ENCODE measurements around the gene TPGS2.

Gene TPGS2

GRCh38 chr18:36812678-36813077 is 16.1 kb downstream of the TPGS2 start:
- peaks cover 3% of the 10 kb centered on the region for H3K4me1 ChIP-seq (ENCODE audit: control insufficient read depth, insufficient read depth, low read length)
- no peaks in the 10 kb centered on the region for H3K9me3 ChIP-seq (ENCODE audit: control insufficient read depth, low read length)
- peaks cover 17% of the 10 kb centered on the region for H3K36me3 ChIP-seq (ENCODE audit: control insufficient read depth, insufficient read depth, low read length)
- no peaks in the 10 kb centered on the region for H3K27me3 ChIP-seq (ENCODE audit: control insufficient read depth, insufficient read depth, low read length, poor library complexity, severe bottlenecking)
- no peak overlapping the region for H3K4me3 ChIP-seq (ENCODE audit: insufficient read depth, low read depth, low read length)
- H3K27ac ChIP-seq (ENCODE audit: insufficient read depth, low read depth, low read length, poor library complexity, severe bottlenecking) = no peak overlapping the region
- WGBS, 2 experiments = 95 to 96% methylated on average over 3 of the region's 3 CpGs

- no peak overlapping the region for H3K4me3 ChIP-seq (ENCODE audit: insufficient read depth, low read depth, low read length)
- no peaks in the 10 kb centered on the region for H3K27me3 ChIP-seq (ENCODE audit: control insufficient read depth, insufficient read depth, low read length, poor library complexity, severe bottlenecking)
- no peaks in the 10 kb centered on the region for H3K9me3 ChIP-seq (ENCODE audit: control insufficient read depth, low read length)
- H3K36me3 ChIP-seq (ENCODE audit: control insufficient read depth, insufficient read depth, low read length) = peaks cover 11% of the 10 kb centered on the region
- no peak overlapping the region for H3K27ac ChIP-seq (ENCODE audit: insufficient read depth, low read depth, low read length, poor library complexity, severe bottlenecking)
- peaks cover 3% of the 10 kb centered on the region for H3K4me1 ChIP-seq (ENCODE audit: control insufficient read depth, insufficient read depth, low read length)
These were observed 16.8 kb downstream of the TPGS2 start for GRCh38 chr18:36811955-36812354.

GRCh38 chr18:36811430-36811829 is 17.4 kb downstream of the TPGS2 start:
- Histone ChIP-seq H3K4me3 (ENCODE audit: insufficient read depth, low read depth, low read length) (no peak overlapping the region), H3K4me1 (ENCODE audit: control insufficient read depth, insufficient read depth, low read length) (peaks cover 3% of the 10 kb centered on the region), H3K27ac (ENCODE audit: insufficient read depth, low read depth, low read length, poor library complexity, severe bottlenecking) (no peak overlapping the region), H3K9me3 (ENCODE audit: control insufficient read depth, low read length) (no peaks in the 10 kb centered on the region), H3K27me3 (ENCODE audit: control insufficient read depth, insufficient read depth, low read length, poor library complexity, severe bottlenecking) (no peaks in the 10 kb centered on the region), H3K36me3 (ENCODE audit: control insufficient read depth, insufficient read depth, low read length) (peaks cover 11% of the 10 kb centered on the region)
- 100% methylated on average over 1 of the region's 3 CpGs; no CpG with 5 or more reads in 1 of the 2 experiments for WGBS, 2 experiments

DNA sequence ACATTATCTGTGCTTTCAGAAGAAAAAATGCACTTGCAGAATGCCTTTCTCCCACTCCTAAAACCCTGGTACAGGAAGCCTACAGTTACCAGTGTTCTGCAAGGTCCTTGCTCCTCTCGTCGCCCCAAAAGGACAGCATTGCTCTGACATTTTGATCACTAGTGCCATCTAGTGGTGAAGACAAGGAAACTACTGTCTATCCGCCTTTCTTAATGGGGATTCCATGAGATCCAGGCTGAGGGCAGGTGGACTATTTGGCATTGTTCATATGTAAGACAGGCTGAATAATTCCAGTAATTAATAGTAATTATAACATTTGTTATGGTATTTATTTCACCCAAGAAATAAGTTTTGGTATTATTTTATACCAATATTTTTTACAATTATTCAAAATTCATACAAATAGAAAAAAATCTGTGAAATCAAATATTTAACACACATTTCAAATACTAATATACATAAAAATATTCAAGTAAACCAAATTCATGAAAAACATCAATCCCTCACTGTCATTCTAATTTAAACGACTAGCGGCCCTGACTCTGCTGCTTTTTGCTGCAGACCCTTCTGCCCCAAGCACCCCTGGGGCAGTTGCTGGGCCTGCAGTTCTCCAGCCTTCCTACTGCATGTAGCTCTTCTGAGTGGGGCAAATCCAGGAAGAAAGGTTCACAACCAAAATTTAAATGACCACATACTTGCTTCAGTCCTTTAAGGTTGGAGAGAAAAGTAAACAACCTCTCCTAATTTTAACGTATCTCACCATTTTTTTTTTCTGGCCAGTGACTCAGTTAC is 19.0 kb downstream of the TPGS2 start:
- Histone ChIP-seq H3K27me3 (ENCODE audit: control insufficient read depth, insufficient read depth, low read length, poor library complexity, severe bottlenecking) (no peaks in the 10 kb centered on the region), H3K9me3 (ENCODE audit: control insufficient read depth, low read length) (no peaks in the 10 kb centered on the region), H3K4me3 (ENCODE audit: insufficient read depth, low read depth, low read length) (no peak overlapping the region), H3K4me1 (ENCODE audit: control insufficient read depth, insufficient read depth, low read length) (no peaks in the 10 kb centered on the region), H3K36me3 (ENCODE audit: control insufficient read depth, insufficient read depth, low read length) (peaks cover 23% of the 10 kb centered on the region), H3K27ac (ENCODE audit: insufficient read depth, low read depth, low read length, poor library complexity, severe bottlenecking) (no peak overlapping the region)
- WGBS, 2 experiments = 50 to 52% methylated on average over 6 of the region's 6 CpGs

DNA sequence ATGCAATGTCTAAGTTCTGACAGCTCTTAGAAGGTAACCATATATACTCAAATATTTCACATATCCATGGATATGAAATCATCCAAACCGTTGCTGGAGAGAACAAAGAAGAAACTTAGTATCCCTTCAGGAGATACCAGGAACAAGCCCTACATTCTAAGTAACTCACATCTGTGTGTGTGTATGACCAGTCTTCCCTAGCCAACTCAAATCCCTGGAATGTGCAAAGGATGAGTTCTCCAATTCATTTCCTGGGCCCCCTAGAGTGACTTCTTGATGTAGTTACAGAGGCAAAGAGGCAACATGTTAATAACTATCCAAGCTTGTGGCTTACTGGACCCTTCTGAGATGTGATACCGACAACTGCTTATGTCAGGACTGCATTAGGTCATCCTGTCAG is 20.1 kb downstream of the TPGS2 start:
- Histone ChIP-seq H3K4me1 (ENCODE audit: control insufficient read depth, insufficient read depth, low read length) (no peaks in the 10 kb centered on the region), H3K4me3 (ENCODE audit: insufficient read depth, low read depth, low read length) (no peak overlapping the region), H3K36me3 (ENCODE audit: control insufficient read depth, insufficient read depth, low read length) (peaks cover 29% of the 10 kb centered on the region), H3K27ac (ENCODE audit: insufficient read depth, low read depth, low read length, poor library complexity, severe bottlenecking) (no peak overlapping the region), H3K27me3 (ENCODE audit: control insufficient read depth, insufficient read depth, low read length, poor library complexity, severe bottlenecking) (no peaks in the 10 kb centered on the region), H3K9me3 (ENCODE audit: control insufficient read depth, low read length) (no peaks in the 10 kb centered on the region)
- 96 to 99% methylated on average over 2 of the region's 2 CpGs for WGBS, 2 experiments

GRCh38 chr18:36805105-36805504 is 23.7 kb downstream of the TPGS2 start:
- Histone ChIP-seq H3K27me3 (ENCODE audit: control insufficient read depth, insufficient read depth, low read length, poor library complexity, severe bottlenecking) (no peaks in the 10 kb centered on the region), H3K4me1 (ENCODE audit: control insufficient read depth, insufficient read depth, low read length) (no peaks in the 10 kb centered on the region), H3K36me3 (ENCODE audit: control insufficient read depth, insufficient read depth, low read length) (peaks cover 46% of the 10 kb centered on the region), H3K4me3 (ENCODE audit: insufficient read depth, low read depth, low read length) (no peak overlapping the region), H3K9me3 (ENCODE audit: control insufficient read depth, low read length) (no peaks in the 10 kb centered on the region), H3K27ac (ENCODE audit: insufficient read depth, low read depth, low read length, poor library complexity, severe bottlenecking) (no peak overlapping the region)
- WGBS, 2 experiments = 92 to 98% methylated on average over 2 of the region's 2 CpGs

DNA sequence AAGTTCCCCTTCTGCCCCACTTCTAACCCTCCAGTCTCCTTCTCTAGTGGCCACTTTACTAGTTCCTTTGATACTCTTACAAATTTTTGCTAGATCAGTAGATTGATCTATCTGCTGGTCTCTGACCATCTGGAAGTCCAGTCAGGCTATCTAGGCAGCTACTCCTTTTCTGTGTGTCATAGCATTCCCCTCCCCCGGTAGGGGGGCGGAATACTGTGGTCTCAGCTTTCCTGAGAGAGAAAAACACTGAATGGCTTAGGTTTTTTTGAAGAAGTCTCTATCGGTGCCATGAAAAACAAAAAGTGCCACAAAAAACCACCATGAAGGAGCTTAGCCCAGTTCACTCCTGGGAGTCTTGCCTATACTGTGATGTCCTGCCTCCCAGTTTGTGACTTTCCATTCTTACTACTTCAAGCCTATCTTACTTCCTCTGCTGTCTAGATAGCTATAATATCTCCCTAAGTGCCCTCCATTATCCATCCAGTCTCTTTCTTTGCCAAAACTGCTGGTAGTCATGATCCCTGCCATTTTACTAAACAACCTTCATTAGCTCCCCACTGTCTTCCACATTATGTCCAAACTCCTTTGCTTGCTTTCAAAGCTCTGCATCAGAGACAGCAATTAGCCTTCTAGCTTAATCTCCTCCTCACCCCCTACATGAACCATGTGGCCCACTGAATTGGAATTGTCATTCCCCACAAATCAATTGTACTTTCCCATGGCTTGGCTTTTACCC is 29.9 kb downstream of the TPGS2 start:
- no peak overlapping the region for H3K4me3 ChIP-seq (ENCODE audit: insufficient read depth, low read depth, low read length)
- no peaks in the 10 kb centered on the region for H3K27me3 ChIP-seq (ENCODE audit: control insufficient read depth, insufficient read depth, low read length, poor library complexity, severe bottlenecking)
- peaks cover 15% of the 10 kb centered on the region for H3K4me1 ChIP-seq (ENCODE audit: control insufficient read depth, insufficient read depth, low read length)
- H3K27ac ChIP-seq (ENCODE audit: insufficient read depth, low read depth, low read length, poor library complexity, severe bottlenecking) = peak overlapping the region; percentile 72
- 61 to 68% methylated on average over 3 of the region's 3 CpGs for WGBS, 2 experiments
- H3K36me3 ChIP-seq (ENCODE audit: control insufficient read depth, insufficient read depth, low read length) = peaks cover 30% of the 10 kb centered on the region
- H3K9me3 ChIP-seq (ENCODE audit: control insufficient read depth, low read length) = no peaks in the 10 kb centered on the region

- H3K9me3 ChIP-seq (ENCODE audit: control insufficient read depth, low read length) = no peaks in the 10 kb centered on the region
- H3K4me3 ChIP-seq (ENCODE audit: insufficient read depth, low read depth, low read length) = no peak overlapping the region
- no peaks in the 10 kb centered on the region for H3K27me3 ChIP-seq (ENCODE audit: control insufficient read depth, insufficient read depth, low read length, poor library complexity, severe bottlenecking)
- no peak overlapping the region for H3K27ac ChIP-seq (ENCODE audit: insufficient read depth, low read depth, low read length, poor library complexity, severe bottlenecking)
- peaks cover 16% of the 10 kb centered on the region for H3K36me3 ChIP-seq (ENCODE audit: control insufficient read depth, insufficient read depth, low read length)
- H3K4me1 ChIP-seq (ENCODE audit: control insufficient read depth, insufficient read depth, low read length) = no peaks in the 10 kb centered on the region
- WGBS, 2 experiments = 94 to 100% methylated on average over 4 of the region's 4 CpGs
These were observed 36.0 kb downstream of the TPGS2 start for GRCh38 chr18:36792634-36793283.

DNA sequence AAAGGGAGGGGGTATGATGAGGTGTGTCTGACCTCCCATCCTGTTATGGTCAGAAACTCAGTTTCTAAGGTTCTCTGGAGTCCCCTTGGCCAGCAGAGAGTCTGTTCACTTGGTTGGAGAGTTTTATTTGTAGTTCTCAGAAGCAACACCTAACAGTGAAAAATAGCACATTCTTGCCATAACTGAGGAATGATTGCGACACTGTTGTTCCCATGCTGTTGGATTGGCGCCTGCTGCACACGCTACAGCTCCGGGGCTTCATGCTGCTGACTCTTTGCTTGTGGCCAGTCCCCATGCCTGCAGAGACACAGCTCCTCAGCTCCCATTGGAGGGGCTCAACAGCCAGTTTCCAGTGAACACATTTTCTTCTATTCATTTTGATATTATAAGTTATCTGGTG is 42.1 kb downstream of the TPGS2 start:
- no peaks in the 10 kb centered on the region for H3K27me3 ChIP-seq (ENCODE audit: control insufficient read depth, insufficient read depth, low read length, poor library complexity, severe bottlenecking)
- no peak overlapping the region for H3K27ac ChIP-seq (ENCODE audit: insufficient read depth, low read depth, low read length, poor library complexity, severe bottlenecking)
- peaks cover 11% of the 10 kb centered on the region for H3K4me1 ChIP-seq (ENCODE audit: control insufficient read depth, insufficient read depth, low read length)
- H3K9me3 ChIP-seq (ENCODE audit: control insufficient read depth, low read length) = no peaks in the 10 kb centered on the region
- peaks cover 8% of the 10 kb centered on the region for H3K36me3 ChIP-seq (ENCODE audit: control insufficient read depth, insufficient read depth, low read length)
- H3K4me3 ChIP-seq (ENCODE audit: insufficient read depth, low read depth, low read length) = no peak overlapping the region
- 92 to 94% methylated on average over 4 of the region's 4 CpGs for WGBS, 2 experiments

- peaks cover 11% of the 10 kb centered on the region for H3K4me1 ChIP-seq (ENCODE audit: control insufficient read depth, insufficient read depth, low read length)
- no peaks in the 10 kb centered on the region for H3K27me3 ChIP-seq (ENCODE audit: control insufficient read depth, insufficient read depth, low read length, poor library complexity, severe bottlenecking)
- H3K36me3 ChIP-seq (ENCODE audit: control insufficient read depth, insufficient read depth, low read length) = no peaks in the 10 kb centered on the region
- H3K9me3 ChIP-seq (ENCODE audit: control insufficient read depth, low read length) = no peaks in the 10 kb centered on the region
- H3K27ac ChIP-seq (ENCODE audit: insufficient read depth, low read depth, low read length, poor library complexity, severe bottlenecking) = no peak overlapping the region
- H3K4me3 ChIP-seq (ENCODE audit: insufficient read depth, low read depth, low read length) = no peak overlapping the region
- 88 to 95% methylated on average over 5 of the region's 5 CpGs for WGBS, 2 experiments
These were observed 45.0 kb downstream of the TPGS2 start for GRCh38 chr18:36783792-36784191.

All from ectodermal cell (in vitro differentiated cells).